HepG2 (cell line): ENCODE data around the gene ZBTB8OS.

Experiments
- ATF3 ChIP-seq: sonication (generic); formaldehyde crosslinking; IDR thresholded peaks from 2 replicates; pipeline ENCODE4 v1.4.0; 2020; ENCODE audit warnings: missing genetic modification reagents
- ATRX ChIP-seq: sonication (generic); formaldehyde crosslinking; IDR thresholded peaks from 2 replicates; pipeline ENCODE4 v1.4.0; 2020; ENCODE audit warnings: missing genetic modification reagents, borderline replicate concordance
- EZH2 ChIP-seq: conservative IDR thresholded peaks from 2 replicates; pipeline ENCODE4 v1.6.1; 2012; ENCODE audit warnings: mild to moderate bottlenecking, low read depth, low read length, moderate library complexity
- JUNB ChIP-seq: sonication (generic); formaldehyde crosslinking; IDR thresholded peaks from 2 replicates; pipeline ENCODE4 v1.8.0; 2022; ENCODE audit warnings: missing genetic modification reagents, mild to moderate bottlenecking, borderline replicate concordance
- NFIC ChIP-seq: IDR thresholded peaks from 2 replicates; pipeline ENCODE4 v1.6.1; 2012; ENCODE audit warnings: mild to moderate bottlenecking, low read length, inconsistent platforms
- RELA ChIP-seq: sonication (generic); formaldehyde crosslinking; IDR thresholded peaks from 2 replicates; pipeline ENCODE4 v1.4.0; 2020; ENCODE audit warnings: missing genetic modification reagents
- TAF1 ChIP-seq: sonication (generic); formaldehyde crosslinking; IDR thresholded peaks from 2 replicates; pipeline ENCODE4 v1.4.0; 2020; ENCODE audit warnings: missing genetic modification reagents
- ZNF235 ChIP-seq: sonication (generic); formaldehyde crosslinking; IDR thresholded peaks from 2 replicates; pipeline ENCODE4 v1.8.1; 2023; ENCODE audit warnings: mild to moderate bottlenecking, missing genetic modification reagents, borderline replicate concordance

GRCh38 chr1:32686387-32686786, 36.0 kb upstream of the ZBTB8OS start:
- TF ChIP-seq ATRX (no peak), JUNB (CRISPR knock-in tag) (no peak), ZNF235 (CRISPR knock-in tag) (no peak), TAF1 (CRISPR knock-in tag) (no peak), EZH2 (no peak), ATF3 (CRISPR knock-in tag) (no peak), NFIC (no peak), RELA (CRISPR knock-in tag) (no peak)
